ENCODE results near the gene DEF6.

DEF6 gene

GRCh38 chr6:35280903-35281302, 16.7 kb upstream of the DEF6 start:
- Histone ChIP-seq H3K9me3 (ENCODE audit: control insufficient read depth in 2 of 2, low read length in 2 of 2) (no peaks in the 10 kb centered on the region), H3K4me1 (ENCODE audit: control insufficient read depth, insufficient read depth, low read length) (no peaks in the 10 kb centered on the region), H3K9ac (ENCODE audit: low read length in 2 of 2) (no peak overlapping the region), H3K27me3 (ENCODE audit: control insufficient read depth in 1 of 2, insufficient read depth in 2 of 2, low read length in 2 of 2) (no peaks in the 10 kb centered on the region), H3K27ac (ENCODE audit: low read length) (no peak overlapping the region), H3K36me3 (ENCODE audit: control insufficient read depth in 2 of 2, insufficient read depth in 2 of 2, low read length in 2 of 2) (peaks cover 27 to 34% of the 10 kb centered on the region in 2 donors), H3K4me3 (ENCODE audit: low read length in 2 of 2) (no peak overlapping the region)

GRCh38 chr6:35282472-35282871, 15.1 kb upstream of the DEF6 start:
- no peak overlapping the region for H3K4me3 ChIP-seq (ENCODE audit: low read length in 2 of 2)
- H3K4me1 ChIP-seq (ENCODE audit: control insufficient read depth, insufficient read depth, low read length): peaks cover under 1% of the 10 kb centered on the region
- H3K36me3 ChIP-seq (ENCODE audit: control insufficient read depth in 2 of 2, insufficient read depth in 2 of 2, low read length in 2 of 2): peaks cover 42 to 49% of the 10 kb centered on the region in 2 donors
- H3K27ac ChIP-seq (ENCODE audit: low read length): no peak overlapping the region
- no peaks in the 10 kb centered on the region for H3K27me3 ChIP-seq (ENCODE audit: control insufficient read depth in 1 of 2, insufficient read depth in 2 of 2, low read length in 2 of 2)
- H3K9me3 ChIP-seq (ENCODE audit: control insufficient read depth in 2 of 2, low read length in 2 of 2): no peaks in the 10 kb centered on the region
- no peak overlapping the region for H3K9ac ChIP-seq (ENCODE audit: low read length in 2 of 2)

GRCh38 chr6:35283361-35283760, 14.3 kb upstream of the DEF6 start:
- no peak overlapping the region for H3K4me3 ChIP-seq (ENCODE audit: low read length in 2 of 2)
- no peaks in the 10 kb centered on the region for H3K9me3 ChIP-seq (ENCODE audit: control insufficient read depth in 2 of 2, low read length in 2 of 2)
- no peaks in the 10 kb centered on the region for H3K27me3 ChIP-seq (ENCODE audit: control insufficient read depth in 1 of 2, insufficient read depth in 2 of 2, low read length in 2 of 2)
- H3K4me1 ChIP-seq (ENCODE audit: control insufficient read depth, insufficient read depth, low read length): peaks cover 2% of the 10 kb centered on the region
- H3K9ac ChIP-seq (ENCODE audit: low read length in 2 of 2): no peak overlapping the region
- H3K27ac ChIP-seq (ENCODE audit: low read length): no peak overlapping the region
- peaks cover 49 to 58% of the 10 kb centered on the region in 2 donors for H3K36me3 ChIP-seq (ENCODE audit: control insufficient read depth in 2 of 2, insufficient read depth in 2 of 2, low read length in 2 of 2)

GRCh38 chr6:35287671-35288396, 9.8 kb upstream of the DEF6 start:
- H3K27me3 ChIP-seq (ENCODE audit: control insufficient read depth in 1 of 2, insufficient read depth in 2 of 2, low read length in 2 of 2): no peaks in the 10 kb centered on the region
- H3K4me3 ChIP-seq (ENCODE audit: low read length in 2 of 2): no peak overlapping the region
- no peak overlapping the region for H3K9ac ChIP-seq (ENCODE audit: low read length in 2 of 2)
- no peak overlapping the region for H3K27ac ChIP-seq (ENCODE audit: low read length)
- peaks cover 65 to 80% of the 10 kb centered on the region in 2 donors for H3K36me3 ChIP-seq (ENCODE audit: control insufficient read depth in 2 of 2, insufficient read depth in 2 of 2, low read length in 2 of 2)
- H3K9me3 ChIP-seq (ENCODE audit: control insufficient read depth in 2 of 2, low read length in 2 of 2): no peaks in the 10 kb centered on the region
- H3K4me1 ChIP-seq (ENCODE audit: control insufficient read depth, insufficient read depth, low read length): peaks cover 2% of the 10 kb centered on the region

GRCh38 chr6:35288834-35289233, 8.8 kb upstream of the DEF6 start:
- Histone ChIP-seq H3K36me3 (ENCODE audit: control insufficient read depth in 2 of 2, insufficient read depth in 2 of 2, low read length in 2 of 2) (peaks cover 72 to 79% of the 10 kb centered on the region in 2 donors), H3K4me3 (ENCODE audit: low read length in 2 of 2) (no peak overlapping the region), H3K9me3 (ENCODE audit: control insufficient read depth in 2 of 2, low read length in 2 of 2) (no peaks in the 10 kb centered on the region), H3K27me3 (ENCODE audit: control insufficient read depth in 1 of 2, insufficient read depth in 2 of 2, low read length in 2 of 2) (no peaks in the 10 kb centered on the region), H3K4me1 (ENCODE audit: control insufficient read depth, insufficient read depth, low read length) (peaks cover 2% of the 10 kb centered on the region), H3K9ac (ENCODE audit: low read length in 2 of 2) (no peak overlapping the region), H3K27ac (ENCODE audit: low read length) (no peak overlapping the region)

- no peak overlapping the region for H3K27ac ChIP-seq (ENCODE audit: low read length)
- no peaks in the 10 kb centered on the region for H3K27me3 ChIP-seq (ENCODE audit: control insufficient read depth in 1 of 2, insufficient read depth in 2 of 2, low read length in 2 of 2)
- no peaks in the 10 kb centered on the region for H3K9me3 ChIP-seq (ENCODE audit: control insufficient read depth in 2 of 2, low read length in 2 of 2)
- no peak overlapping the region for H3K4me3 ChIP-seq (ENCODE audit: low read length in 2 of 2)
- H3K36me3 ChIP-seq (ENCODE audit: control insufficient read depth in 2 of 2, insufficient read depth in 2 of 2, low read length in 2 of 2): peaks cover 58 to 75% of the 10 kb centered on the region in 2 donors
- no peak overlapping the region for H3K9ac ChIP-seq (ENCODE audit: low read length in 2 of 2)
- peaks cover 2% of the 10 kb centered on the region for H3K4me1 ChIP-seq (ENCODE audit: control insufficient read depth, insufficient read depth, low read length)
Measured at GRCh38 chr6:35291491-35291890, 6.1 kb upstream of the DEF6 start.

GRCh38 chr6:35292494-35292893, 5.1 kb upstream of the DEF6 start:
- H3K4me3 ChIP-seq (ENCODE audit: low read length in 2 of 2): no peak overlapping the region
- H3K27ac ChIP-seq (ENCODE audit: low read length): no peak overlapping the region
- H3K4me1 ChIP-seq (ENCODE audit: control insufficient read depth, insufficient read depth, low read length): peaks cover 8% of the 10 kb centered on the region
- peaks cover 49 to 66% of the 10 kb centered on the region in 2 donors for H3K36me3 ChIP-seq (ENCODE audit: control insufficient read depth in 2 of 2, insufficient read depth in 2 of 2, low read length in 2 of 2)
- H3K27me3 ChIP-seq (ENCODE audit: control insufficient read depth in 1 of 2, insufficient read depth in 2 of 2, low read length in 2 of 2): no peaks in the 10 kb centered on the region
- no peak overlapping the region for H3K9ac ChIP-seq (ENCODE audit: low read length in 2 of 2)
- no peaks in the 10 kb centered on the region for H3K9me3 ChIP-seq (ENCODE audit: control insufficient read depth in 2 of 2, low read length in 2 of 2)

- H3K36me3 ChIP-seq (ENCODE audit: control insufficient read depth in 2 of 2, insufficient read depth in 2 of 2, low read length in 2 of 2): peaks cover 43 to 57% of the 10 kb centered on the region in 2 donors
Measured at GRCh38 chr6:35293681-35294080, 3.9 kb upstream of the DEF6 start.

GRCh38 chr6:35294308-35294945, 3.2 kb upstream of the DEF6 start:
- Histone ChIP-seq H3K36me3 (ENCODE audit: control insufficient read depth in 2 of 2, insufficient read depth in 2 of 2, low read length in 2 of 2) (peaks cover 37 to 50% of the 10 kb centered on the region in 2 donors), H3K9ac (ENCODE audit: low read length in 2 of 2) (no peak overlapping the region), H3K27ac (ENCODE audit: low read length) (no peak overlapping the region), H3K9me3 (ENCODE audit: control insufficient read depth in 2 of 2, low read length in 2 of 2) (no peaks in the 10 kb centered on the region), H3K4me3 (ENCODE audit: low read length in 2 of 2) (no peak overlapping the region), H3K27me3 (ENCODE audit: control insufficient read depth in 1 of 2, insufficient read depth in 2 of 2, low read length in 2 of 2) (no peaks in the 10 kb centered on the region), H3K4me1 (ENCODE audit: control insufficient read depth, insufficient read depth, low read length) (peaks cover 12% of the 10 kb centered on the region)

More at GRCh38 chr6:35293681-35294080, 3.9 kb upstream of the DEF6 start:
- H3K4me3 ChIP-seq (ENCODE audit: low read length in 2 of 2): no peak overlapping the region
- no peaks in the 10 kb centered on the region for H3K27me3 ChIP-seq (ENCODE audit: control insufficient read depth in 1 of 2, insufficient read depth in 2 of 2, low read length in 2 of 2)
- H3K9ac ChIP-seq (ENCODE audit: low read length in 2 of 2): no peak overlapping the region
- no peaks in the 10 kb centered on the region for H3K9me3 ChIP-seq (ENCODE audit: control insufficient read depth in 2 of 2, low read length in 2 of 2)
- no peak overlapping the region for H3K27ac ChIP-seq (ENCODE audit: low read length)
- peaks cover 12% of the 10 kb centered on the region for H3K4me1 ChIP-seq (ENCODE audit: control insufficient read depth, insufficient read depth, low read length)

GRCh38 chr6:35295036-35295435, 2.6 kb upstream of the DEF6 start:
- H3K9ac ChIP-seq (ENCODE audit: low read length in 2 of 2): no peak overlapping the region
- H3K9me3 ChIP-seq (ENCODE audit: control insufficient read depth in 2 of 2, low read length in 2 of 2): no peaks in the 10 kb centered on the region
- peaks cover 12% of the 10 kb centered on the region for H3K4me1 ChIP-seq (ENCODE audit: control insufficient read depth, insufficient read depth, low read length)
- H3K36me3 ChIP-seq (ENCODE audit: control insufficient read depth in 2 of 2, insufficient read depth in 2 of 2, low read length in 2 of 2): peaks cover 31 to 44% of the 10 kb centered on the region in 2 donors
- H3K27ac ChIP-seq (ENCODE audit: low read length): no peak overlapping the region
- H3K4me3 ChIP-seq (ENCODE audit: low read length in 2 of 2): no peak overlapping the region
- H3K27me3 ChIP-seq (ENCODE audit: control insufficient read depth in 1 of 2, insufficient read depth in 2 of 2, low read length in 2 of 2): no peaks in the 10 kb centered on the region
